ENCODE results near the gene ADGRG6. TPM values are rescaled to one million over a fixed set of nuclear protein-coding genes. Genes with fewer than 3 reads are reported as not detected.

ADGRG6 gene
- total and polyA plus RNA-seq, 9 of the 15 experiments (the other 6 are each of a cell fraction or from before 2014, with no cell fraction given): under 0.01 to 0.11 (median 0.05) TPM; not detected in 5

- Histone ChIP-seq H3K4me2 (ENCODE audit: insufficient read depth, low read length) (no peak overlapping the region), H3K27ac (ENCODE audit: extremely low read depth, low read depth, low read length) (no peak overlapping the region), H3K79me2 (ENCODE audit: control insufficient read depth, insufficient read depth, low read length) (no peaks in the 10 kb centered on the region), H3K4me3 (no peak overlapping the region), H3K9ac (ENCODE audit: insufficient read depth in 1 of 2, low read depth in 2 of 2, low read length in 2 of 2) (no peak overlapping the region), H3K4me1 (replicated peaks in 1 of 2; ENCODE audit: control insufficient read depth in 2 of 2, insufficient read depth in 2 of 2, low read length in 2 of 2) (no peaks in the 10 kb centered on the region), H4K20me1 (replicated peaks; ENCODE audit: control insufficient read depth, insufficient read depth, low read length) (no peaks in the 10 kb centered on the region), H3K36me3 (ENCODE audit: control insufficient read depth, insufficient read depth, low read length) (no peaks in the 10 kb centered on the region), H2AFZ (ENCODE audit: low read depth, low read length) (no peak overlapping the region), H3K9me1 (ENCODE audit: control insufficient read depth, insufficient read depth, low read length) (no peaks in the 10 kb centered on the region), H3K27me3 (ENCODE audit: control insufficient read depth in 2 of 2, insufficient read depth in 2 of 2, low read length in 2 of 2) (no peaks in the 10 kb centered on the region), H3K9me3 (replicated peaks; ENCODE audit: control insufficient read depth, insufficient read depth, low read depth, low read length) (no peaks in the 10 kb centered on the region)
- ATAC-seq (no peak), FAIRE-seq (no peak), DNase-seq (ENCODE audit: extremely low read depth in 1 of 4, low spot score in 3 of 4) (no peak)
- BruUV-seq (replicated peaks): no TSS peak
- intact Hi-C loops (cut with micrococcal nuclease) (no loop called here), in situ Hi-C loops (cut with MboI) (no loop called here)
- POLR2A ChIA-PET: interaction anchor here (0.5 to 1.0 kb wide), 2 partner anchors 19 to 1919 kb away, joined by 3 read pairs; no protein-coding TSS in a partner anchor
- WGBS (ENCODE audit: insufficient coverage, low coverage, missing lambda C conversion rate): under 1% methylated on average over 9 of the region's 9 CpGs
- CTCF ChIA-PET (ENCODE audit: low intra/inter-chr PET ratio): no interaction called here
- TF ChIP-seq CEBPB (tag; IDR thresholded peaks at IDR 0.05) (no peak), ELF4 (CRISPR knock-in tag; IDR thresholded peaks at IDR 0.05) (no peak), ZNF354B (CRISPR knock-in tag; IDR thresholded peaks at IDR 0.05) (no peak), FOXK1 (CRISPR knock-in tag; IDR thresholded peaks at IDR 0.05; ENCODE audit: borderline replicate concordance) (no peak), ZNF79 (CRISPR knock-in tag; IDR thresholded peaks at IDR 0.05; ENCODE audit: low read depth) (no peak), DDX20 (tag; IDR thresholded peaks at IDR 0.05; ENCODE audit: low read depth) (no peak), SRSF7 (optimal IDR thresholded peaks at IDR 0.05; ENCODE audit: low read depth, low read length) (no peak), ETV6 (IDR thresholded peaks at IDR 0.05; ENCODE audit: borderline replicate concordance in 1 of 2, low read depth in 2 of 2, low read length in 1 of 2) (no peak), ETV6 (CRISPR knock-in tag; IDR thresholded peaks at IDR 0.05; ENCODE audit: borderline replicate concordance) (no peak), KLF16 (IDR thresholded peaks at IDR 0.05) (no peak), ZBTB1 (CRISPR knock-in tag; IDR thresholded peaks at IDR 0.05; ENCODE audit: borderline replicate concordance, low read depth) (no peak), SIN3A (IDR thresholded peaks at IDR 0.05; ENCODE audit: borderline replicate concordance in 2 of 2, control insufficient read depth in 1 of 2, low read depth in 2 of 2, low read length in 2 of 2) (no peak), ATF7 (IDR thresholded peaks at IDR 0.05) (no peak), IRF2 (CRISPR knock-in tag; IDR thresholded peaks at IDR 0.05) (no peak), IRF1 (CRISPR knock-in tag; IDR thresholded peaks at IDR 0.05; ENCODE audit: borderline replicate concordance) (no peak), NEUROD1 (IDR thresholded peaks at IDR 0.05; ENCODE audit: borderline replicate concordance, low read depth, low read length, partially characterized antibody) (no peak), CEBPZ (IDR thresholded peaks at IDR 0.05; ENCODE audit: borderline replicate concordance, low read depth, low read length) (no peak), PRPF4 (IDR thresholded peaks at IDR 0.05; ENCODE audit: insufficient read depth, low read depth, low read length, poor library complexity, severe bottlenecking) (no peak)
Observed at GRCh38 chr6:142285235-142286087, 16.3 kb upstream of the ADGRG6 start.
